ENCODE measurements around the gene EGFL6. TPM values are rescaled to one million over a fixed set of nuclear protein-coding genes. Genes with fewer than 3 reads are reported as not detected.

Gene EGFL6
- total and polyA plus RNA-seq, 2 of the 13 experiments (the other 11 are each of a cell fraction or from before 2014, with no cell fraction given): not detected

DNA sequence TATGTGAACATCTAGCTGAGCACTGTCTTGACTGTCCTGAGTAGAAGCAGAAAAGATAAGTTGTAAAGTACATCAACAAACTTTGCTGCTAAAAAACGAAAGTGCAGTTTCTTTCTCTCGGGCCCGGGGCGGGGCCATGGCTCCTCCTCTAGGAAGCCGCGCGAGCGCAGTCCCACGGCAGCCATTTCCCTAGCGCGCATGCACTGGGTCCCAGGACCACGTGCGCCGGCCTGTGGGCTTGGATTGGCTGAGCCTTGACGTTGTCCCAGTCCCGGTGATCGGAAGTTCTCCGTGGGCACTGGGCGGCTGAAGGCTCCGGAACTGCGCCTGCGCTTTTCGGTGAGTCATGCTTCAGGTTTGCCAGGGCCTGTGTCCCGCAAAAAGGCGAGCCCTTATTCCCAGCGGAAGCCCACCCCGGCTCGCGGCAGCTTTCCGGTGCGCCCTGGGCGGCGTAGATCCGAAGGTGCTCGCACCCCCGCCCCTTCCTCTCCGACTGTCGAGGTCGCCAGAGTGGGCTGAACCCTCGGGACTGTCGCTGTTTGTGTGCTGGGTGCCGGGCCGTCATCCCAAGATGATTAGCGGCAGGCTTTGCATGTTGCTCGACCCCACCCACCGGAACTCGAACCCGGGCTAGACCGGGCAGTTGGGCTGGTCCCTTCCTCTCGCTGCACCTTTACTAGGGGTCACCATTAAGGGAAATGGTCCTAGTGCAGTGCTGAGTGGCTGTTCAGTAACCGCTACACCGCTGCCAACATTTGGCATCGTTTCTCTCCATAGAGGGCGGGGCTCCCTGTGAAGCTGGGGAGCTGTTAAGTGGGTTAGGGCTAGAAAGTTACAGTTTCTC is 83.7 kb downstream of the EGFL6 start, which contains the start of gene TCEANC (continued):
- TF ChIP-seq, protein P1, sequence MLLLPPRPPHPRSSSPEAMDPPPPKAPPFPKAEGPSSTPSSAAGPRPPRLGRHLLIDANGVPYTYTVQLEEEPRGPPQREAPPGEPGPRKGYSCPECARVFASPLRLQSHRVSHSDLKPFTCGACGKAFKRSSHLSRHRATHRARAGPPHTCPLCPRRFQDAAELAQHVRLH (CRISPR knock-in tag; IDR thresholded peaks at IDR 0.05; ENCODE audit: borderline replicate concordance, low read depth): peak; percentile 32; the same call in 1 of the 2 replicates
- TF ChIP-seq ZNF740 (CRISPR knock-in tag; IDR thresholded peaks at IDR 0.05) (no peak), ZFP36 (IDR thresholded peaks at IDR 0.05; ENCODE audit: borderline replicate concordance, low read depth, low read length, partially characterized antibody) (no peak), TBP (CRISPR knock-in tag; IDR thresholded peaks at IDR 0.05) (no peak), ZNF33A (CRISPR knock-in tag; IDR thresholded peaks at IDR 0.05; ENCODE audit: borderline replicate concordance) (no peak), ZNF3 (CRISPR knock-in tag; IDR thresholded peaks at IDR 0.05) (peak; percentile 63; the same call in 1 of the 2 replicates), BRD4 (CRISPR knock-in tag; IDR thresholded peaks at IDR 0.05) (no peak), KLF15 (CRISPR knock-in tag; IDR thresholded peaks at IDR 0.05; ENCODE audit: borderline replicate concordance) (no peak), NKX3-1 (CRISPR knock-in tag; IDR thresholded peaks at IDR 0.05) (no peak), ZNF20 (CRISPR knock-in tag; IDR thresholded peaks at IDR 0.05) (no peak), SKIL (CRISPR knock-in tag; IDR thresholded peaks at IDR 0.05; ENCODE audit: borderline replicate concordance) (no peak)
- TF ChIP-seq, protein P2, sequence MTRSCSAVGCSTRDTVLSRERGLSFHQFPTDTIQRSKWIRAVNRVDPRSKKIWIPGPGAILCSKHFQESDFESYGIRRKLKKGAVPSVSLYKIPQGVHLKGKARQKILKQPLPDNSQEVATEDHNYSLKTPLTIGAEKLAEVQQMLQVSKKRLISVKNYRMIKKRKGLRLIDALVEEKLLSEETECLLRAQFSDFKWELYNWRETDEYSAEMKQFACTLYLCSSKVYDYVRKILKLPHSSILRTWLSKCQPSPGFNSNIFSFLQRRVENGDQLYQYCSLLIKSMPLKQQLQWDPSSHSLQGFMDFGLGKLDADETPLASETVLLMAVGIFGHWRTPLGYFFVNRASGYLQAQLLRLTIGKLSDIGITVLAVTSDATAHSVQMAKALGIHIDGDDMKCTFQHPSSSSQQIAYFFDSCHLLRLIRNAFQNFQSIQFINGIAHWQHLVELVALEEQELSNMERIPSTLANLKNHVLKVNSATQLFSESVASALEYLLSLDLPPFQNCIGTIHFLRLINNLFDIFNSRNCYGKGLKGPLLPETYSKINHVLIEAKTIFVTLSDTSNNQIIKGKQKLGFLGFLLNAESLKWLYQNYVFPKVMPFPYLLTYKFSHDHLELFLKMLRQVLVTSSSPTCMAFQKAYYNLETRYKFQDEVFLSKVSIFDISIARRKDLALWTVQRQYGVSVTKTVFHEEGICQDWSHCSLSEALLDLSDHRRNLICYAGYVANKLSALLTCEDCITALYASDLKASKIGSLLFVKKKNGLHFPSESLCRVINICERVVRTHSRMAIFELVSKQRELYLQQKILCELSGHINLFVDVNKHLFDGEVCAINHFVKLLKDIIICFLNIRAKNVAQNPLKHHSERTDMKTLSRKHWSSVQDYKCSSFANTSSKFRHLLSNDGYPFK (CRISPR knock-in tag; IDR thresholded peaks at IDR 0.05; ENCODE audit: borderline replicate concordance): no peak; the same call in 1 of the 2 replicates
- TF ChIP-seq, protein P3, sequence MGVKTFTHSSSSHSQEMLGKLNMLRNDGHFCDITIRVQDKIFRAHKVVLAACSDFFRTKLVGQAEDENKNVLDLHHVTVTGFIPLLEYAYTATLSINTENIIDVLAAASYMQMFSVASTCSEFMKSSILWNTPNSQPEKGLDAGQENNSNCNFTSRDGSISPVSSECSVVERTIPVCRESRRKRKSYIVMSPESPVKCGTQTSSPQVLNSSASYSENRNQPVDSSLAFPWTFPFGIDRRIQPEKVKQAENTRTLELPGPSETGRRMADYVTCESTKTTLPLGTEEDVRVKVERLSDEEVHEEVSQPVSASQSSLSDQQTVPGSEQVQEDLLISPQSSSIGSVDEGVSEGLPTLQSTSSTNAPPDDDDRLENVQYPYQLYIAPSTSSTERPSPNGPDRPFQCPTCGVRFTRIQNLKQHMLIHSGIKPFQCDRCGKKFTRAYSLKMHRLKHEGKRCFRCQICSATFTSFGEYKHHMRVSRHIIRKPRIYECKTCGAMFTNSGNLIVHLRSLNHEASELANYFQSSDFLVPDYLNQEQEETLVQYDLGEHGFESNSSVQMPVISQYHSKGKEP (CRISPR knock-in tag; IDR thresholded peaks at IDR 0.05): no peak
- TF ChIP-seq, protein P4, sequence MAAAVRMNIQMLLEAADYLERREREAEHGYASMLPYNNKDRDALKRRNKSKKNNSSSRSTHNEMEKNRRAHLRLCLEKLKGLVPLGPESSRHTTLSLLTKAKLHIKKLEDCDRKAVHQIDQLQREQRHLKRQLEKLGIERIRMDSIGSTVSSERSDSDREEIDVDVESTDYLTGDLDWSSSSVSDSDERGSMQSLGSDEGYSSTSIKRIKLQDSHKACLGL (CRISPR knock-in tag; IDR thresholded peaks at IDR 0.05): no peak
